Measurements from ENCODE around the gene CNPY4. TPM values are rescaled to one million over a fixed set of nuclear protein-coding genes. Genes with fewer than 3 reads are reported as not detected.

CNPY4 gene
- total and polyA plus RNA-seq, 2 donors (not counting 3 experiments of a cell fraction or from before 2014, with no cell fraction given): 28.6 to 33.7 TPM

- no peaks in the 10 kb centered on the region for H4K20me1 ChIP-seq (replicated peaks; ENCODE audit: control insufficient read depth, extremely low read depth, insufficient read depth, low read length)
- TF ChIP-seq MYC (IDR thresholded peaks at IDR 0.05; ENCODE audit: low read depth, low read length) (no peak), CTCF (IDR thresholded peaks at IDR 0.05; ENCODE audit: extremely low read depth in 1 of 2, insufficient read depth in 1 of 2, low read depth in 1 of 2, low read length in 2 of 2) (no peak)
- peaks cover 0 to 2% of the 10 kb centered on the region in 2 experiments for H3K27me3 ChIP-seq (ENCODE audit: control insufficient read depth in 2 of 2, insufficient read depth in 2 of 2, low read length in 2 of 2)
- no peaks in the 10 kb centered on the region for H3K9me3 ChIP-seq (replicated peaks; ENCODE audit: control insufficient read depth, insufficient read depth, low read length)
- H3K9ac ChIP-seq (replicated peaks; ENCODE audit: extremely low read depth, insufficient read depth, low read length): no peak overlapping the region
- no peak overlapping the region for H3K4me2 ChIP-seq (ENCODE audit: insufficient read depth, low read length)
- DNase-seq (ENCODE audit: low read depth, low spot score) (no peak), FAIRE-seq (no peak)
- CTCF ChIA-PET: no interaction called here
- no peaks in the 10 kb centered on the region for H3K79me2 ChIP-seq (ENCODE audit: control insufficient read depth, insufficient read depth, low read length)
- POLR2A ChIA-PET: no interaction called here
- peaks cover 0 to 12% of the 10 kb centered on the region in 2 experiments for H3K36me3 ChIP-seq (ENCODE audit: control insufficient read depth in 2 of 2, extremely low read depth in 1 of 2, insufficient read depth in 2 of 2, low read length in 2 of 2)
- no TSS peak for BruUV-seq (replicated peaks)
- H3K9me1 ChIP-seq (replicated peaks; ENCODE audit: control insufficient read depth, extremely low read depth, insufficient read depth, low read length): no peaks in the 10 kb centered on the region
- no peak overlapping the region for H3K4me3 ChIP-seq (replicated peaks in 1 of 3; ENCODE audit: insufficient read depth in 1 of 3, low read depth in 1 of 3, low read length in 3 of 3)
- intact Hi-C loops (cut with micrococcal nuclease): no loop called here
- no peak overlapping the region for H3K27ac ChIP-seq (ENCODE audit: insufficient read depth, low read depth, low read length)
- H3K4me1 ChIP-seq (ENCODE audit: control insufficient read depth, extremely low read depth, insufficient read depth, low read length): peaks cover 14% of the 10 kb centered on the region
- dilution Hi-C loops (cut with MboI; ENCODE audit: extremely low pct_ligation_motif_present, low sequenced_read_pairs): no loop called here
- H2AFZ ChIP-seq (ENCODE audit: low read depth, low read length): no peak overlapping the region
These were observed 40.6 kb downstream of the CNPY4 start for GRCh38 chr7:100160067-100160466.

GRCh38 chr7:100163006-100163531 is 43.6 kb downstream of the CNPY4 start:
- Histone ChIP-seq H3K79me2 (ENCODE audit: control insufficient read depth, insufficient read depth, low read length) (no peaks in the 10 kb centered on the region), H3K27me3 (ENCODE audit: control insufficient read depth in 2 of 2, insufficient read depth in 2 of 2, low read length in 2 of 2) (peaks cover 5 to 15% of the 10 kb centered on the region in 2 experiments), H3K36me3 (ENCODE audit: control insufficient read depth in 2 of 2, extremely low read depth in 1 of 2, insufficient read depth in 2 of 2, low read length in 2 of 2) (no peaks in the 10 kb centered on the region), H3K4me2 (ENCODE audit: insufficient read depth, low read length) (no peak overlapping the region), H2AFZ (ENCODE audit: low read depth, low read length) (no peak overlapping the region), H4K20me1 (replicated peaks; ENCODE audit: control insufficient read depth, extremely low read depth, insufficient read depth, low read length) (no peaks in the 10 kb centered on the region), H3K4me3 (replicated peaks in 1 of 3; ENCODE audit: insufficient read depth in 1 of 3, low read depth in 1 of 3, low read length in 3 of 3) (no peak overlapping the region), H3K4me1 (ENCODE audit: control insufficient read depth, extremely low read depth, insufficient read depth, low read length) (peaks cover 12% of the 10 kb centered on the region), H3K9ac (replicated peaks; ENCODE audit: extremely low read depth, insufficient read depth, low read length) (no peak overlapping the region), H3K9me1 (replicated peaks; ENCODE audit: control insufficient read depth, extremely low read depth, insufficient read depth, low read length) (no peaks in the 10 kb centered on the region), H3K9me3 (replicated peaks; ENCODE audit: control insufficient read depth, insufficient read depth, low read length) (no peaks in the 10 kb centered on the region), H3K27ac (ENCODE audit: insufficient read depth, low read depth, low read length) (no peak overlapping the region)
- FAIRE-seq (no peak), DNase-seq (ENCODE audit: low read depth, low spot score) (no peak)
- TF ChIP-seq MAX (IDR thresholded peaks at IDR 0.05; ENCODE audit: insufficient read depth, insufficient read length): no peak
- TF ChIP-seq EZH2 (IDR thresholded peaks at IDR 0.05; ENCODE audit: borderline replicate concordance, low read depth, low read length, severe bottlenecking): no peak
- TF ChIP-seq MYC (IDR thresholded peaks at IDR 0.05; ENCODE audit: low read depth, low read length): no peak
- no peak for TF ChIP-seq GATA2 (IDR thresholded peaks at IDR 0.05; ENCODE audit: insufficient read depth, insufficient read length, low read depth, low read length)
- no peak for TF ChIP-seq POLR2A (IDR thresholded peaks at IDR 0.05; ENCODE audit: low read depth, low read length)
- TF ChIP-seq POLR2AphosphoS5 (IDR thresholded peaks at IDR 0.05; ENCODE audit: insufficient read depth, low read depth, low read length): no peak
- no peak for TF ChIP-seq FOS (IDR thresholded peaks at IDR 0.05; ENCODE audit: borderline replicate concordance, insufficient read depth, low read length)
- TF ChIP-seq JUN (IDR thresholded peaks at IDR 0.05; ENCODE audit: borderline replicate concordance, insufficient read depth, insufficient read length, low read depth): no peak
- TF ChIP-seq CTCF (IDR thresholded peaks at IDR 0.05; ENCODE audit: extremely low read depth in 1 of 2, insufficient read depth in 1 of 2, low read depth in 1 of 2, low read length in 2 of 2): no peak
- BruUV-seq (replicated peaks): no TSS peak
- ChIA-PET CTCF (interaction anchor here (1.1 to 1.3 kb wide), 2 partner anchors 14 to 27 kb away, joined by 3 read pairs; partner anchors contain the start of genes GPC2 and STAG3), POLR2A (no interaction called here)
- dilution Hi-C loops (cut with MboI; ENCODE audit: extremely low pct_ligation_motif_present, low sequenced_read_pairs): no loop called here
- intact Hi-C loops (cut with micrococcal nuclease): no loop called here
